Erythroblast (primary cell): Measurements from ENCODE around the gene SP1.
"Not testable (repeated sequence)": the region's sequence is repeated elsewhere in the genome, so short reads cannot be mapped to it uniquely, and the experiment has no call there.

ENCODE experiments used
- DNase-seq, 2 experiments: peaks; one replicate each; lab custom pipeline; 2025; lab: John Stamatoyannopoulos, UW
- GATA1 ChIP-seq: IDR thresholded peaks from 2 replicates; pipeline ENCODE4 v1.6.1; 2011; ENCODE audit warnings: low read depth, mild to moderate bottlenecking, control low read depth, low read length, moderate library complexity
- POLR2A ChIP-seq: IDR thresholded peaks from 2 replicates; pipeline ENCODE4 v1.6.1; 2011; ENCODE audit warnings: mild to moderate bottlenecking, low read length

Gene SP1

GRCh38 chr12:53413485-53414204, 33.7 kb downstream of the SP1 start:
- no peak for DNase-seq
- TF ChIP-seq POLR2A (no peak), GATA1 (no peak)

- no peak for DNase-seq
- TF ChIP-seq GATA1 = no peak
- TF ChIP-seq POLR2A = no peak
Measured at GRCh38 chr12:53414756-53415417, 34.9 kb downstream of the SP1 start.

DNA sequence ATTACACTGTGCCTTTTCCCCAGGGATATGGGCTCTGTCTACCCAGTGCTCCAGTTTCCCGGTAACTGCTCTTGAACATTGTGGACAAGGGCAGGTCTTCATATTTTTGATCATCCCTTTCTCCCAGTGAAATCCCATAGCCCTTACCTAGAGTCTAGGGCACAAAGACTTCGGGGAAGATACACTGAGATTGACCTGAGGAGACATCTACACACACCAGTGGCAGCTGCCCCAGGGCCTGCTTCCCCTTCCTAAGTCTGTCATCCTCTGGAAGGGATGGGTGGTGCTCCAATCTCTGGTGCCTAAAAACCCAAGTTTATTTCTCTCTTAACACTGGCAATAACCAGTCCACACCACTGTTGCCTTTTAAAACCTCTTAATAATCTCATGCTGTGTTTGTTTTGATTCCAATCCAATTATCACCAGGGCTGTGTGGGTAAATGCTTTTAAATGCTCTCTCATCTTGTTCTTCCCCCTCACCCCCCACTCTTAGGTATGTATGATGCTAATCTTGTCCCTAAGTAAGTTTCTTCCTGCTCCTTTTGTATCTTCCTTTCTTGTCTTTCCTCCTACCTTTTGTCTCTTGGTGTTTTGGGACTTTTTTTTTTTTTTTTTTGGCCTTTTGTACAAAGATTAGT, 35.9 kb downstream of the SP1 start:
- not testable (repeated sequence) for DNase-seq

DNA sequence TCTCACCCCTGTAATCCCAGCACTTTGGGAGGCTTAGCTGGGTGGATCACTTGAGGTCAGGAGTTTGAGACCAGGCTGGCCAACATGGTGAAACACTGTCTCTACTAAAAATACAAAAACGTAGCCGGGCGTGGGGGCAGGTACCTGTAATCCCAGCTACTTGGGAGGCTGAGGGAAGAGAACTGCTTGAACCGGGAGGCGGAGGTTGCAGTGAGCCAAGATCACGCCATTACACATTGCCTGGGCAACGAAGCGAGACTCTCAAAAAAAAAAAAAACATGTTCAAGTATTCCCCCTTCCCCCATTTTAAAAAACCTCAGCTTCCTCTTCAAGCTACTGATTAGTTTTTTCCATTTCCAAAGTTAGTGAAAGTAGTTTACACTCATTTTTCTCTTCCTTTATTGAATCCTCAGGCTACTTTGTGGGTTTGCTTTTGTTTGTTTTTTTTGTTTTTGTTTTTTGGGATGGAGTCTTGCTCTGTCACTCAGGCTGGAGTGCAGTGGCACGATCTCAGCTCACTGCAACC, 37.4 kb downstream of the SP1 start:
- not testable (repeated sequence) for DNase-seq

DNA sequence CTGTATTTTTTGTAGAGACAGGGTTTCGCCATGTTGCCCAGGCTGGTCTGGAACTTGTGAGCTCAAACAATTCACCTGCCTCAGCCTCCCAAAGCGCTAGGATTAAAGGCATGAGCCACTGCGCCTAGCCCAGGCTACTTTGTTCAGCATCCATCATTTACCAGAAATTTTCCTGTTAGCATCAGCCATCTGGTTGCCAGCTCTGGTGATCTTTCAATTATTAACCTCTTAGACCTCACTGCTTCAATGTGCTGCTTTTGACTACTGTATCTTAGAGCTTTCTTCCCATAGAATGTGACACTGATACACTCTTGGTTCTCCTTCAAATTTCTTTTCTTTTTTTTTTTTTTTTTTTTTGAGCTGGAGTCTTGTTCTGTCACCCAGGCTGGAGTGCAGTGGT, 38.2 kb downstream of the SP1 start:
- DNase-seq = no peak
- TF ChIP-seq POLR2A = no peak
- no peak for TF ChIP-seq GATA1

DNA sequence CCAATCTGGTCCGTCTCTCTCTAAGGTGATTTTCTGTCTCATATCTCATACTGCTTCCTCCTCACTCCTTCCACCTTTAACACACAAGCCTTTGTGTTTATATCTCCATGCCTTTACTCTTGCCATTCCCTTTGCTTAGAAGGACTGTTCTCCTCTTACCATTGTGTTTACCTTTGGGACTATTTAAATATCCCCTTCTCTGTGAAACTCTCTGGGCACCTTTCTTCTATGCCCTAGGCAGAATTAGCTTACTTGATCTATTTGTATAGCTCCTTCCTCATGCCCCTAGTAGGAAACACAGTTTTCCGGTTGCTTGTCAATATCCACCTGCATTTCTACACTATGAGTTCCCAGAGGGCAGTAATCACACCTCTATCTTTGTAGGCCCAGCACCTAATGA, 39.8 kb downstream of the SP1 start:
- no peak for DNase-seq
- no peak for TF ChIP-seq GATA1
- TF ChIP-seq POLR2A = no peak

GRCh38 chr12:53422247-53422646, 42.3 kb downstream of the SP1 start:
- not testable (repeated sequence) for DNase-seq

GRCh38 chr12:53423597-53423996, 43.6 kb downstream of the SP1 start, which contains the start of gene AMHR2:
Gene AMHR2, plus strand, starts transcription at chr12:53423855. Its CDS starts 80 bp downstream, at chr12:53423935.
- no peak for TF ChIP-seq GATA1

DNA sequence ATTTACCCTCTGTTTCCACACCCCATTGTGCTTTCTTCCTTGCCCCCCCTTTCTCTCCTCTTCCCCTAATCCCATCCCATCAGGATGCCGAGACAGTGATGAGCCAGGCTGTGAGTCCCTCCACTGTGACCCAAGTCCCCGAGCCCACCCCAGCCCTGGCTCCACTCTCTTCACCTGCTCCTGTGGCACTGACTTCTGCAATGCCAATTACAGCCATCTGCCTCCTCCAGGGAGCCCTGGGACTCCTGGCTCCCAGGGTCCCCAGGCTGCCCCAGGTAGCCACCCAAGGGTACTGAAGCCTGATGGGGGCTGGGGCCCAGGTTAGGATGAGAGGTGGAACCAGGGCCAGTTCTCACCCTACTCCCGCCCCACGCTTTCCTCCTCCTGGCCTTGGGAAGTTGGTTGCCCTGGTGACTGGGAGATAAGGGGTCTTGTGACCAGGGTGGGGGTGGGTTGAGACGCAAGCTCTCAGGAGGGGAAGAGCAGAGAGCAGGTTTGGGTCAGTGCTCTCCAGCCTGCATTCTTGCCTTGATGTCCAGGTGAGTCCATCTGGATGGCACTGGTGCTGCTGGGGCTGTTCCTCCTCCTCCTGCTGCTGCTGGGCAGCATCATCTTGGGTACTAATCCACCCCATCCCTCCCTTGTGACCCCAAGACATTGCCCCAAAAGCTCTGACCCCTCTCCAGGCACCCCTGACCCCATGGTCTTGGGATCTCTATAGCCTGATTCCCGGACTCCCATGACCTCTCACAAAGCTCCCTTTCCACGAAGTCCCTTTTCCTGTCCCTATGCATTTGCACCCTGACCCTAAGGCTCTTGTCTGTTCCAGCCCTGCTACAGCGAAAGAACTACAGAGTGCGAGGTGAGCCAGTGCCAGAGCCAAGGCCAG, 44.9 kb downstream of the SP1 start:
- no peak for TF ChIP-seq GATA1
- TF ChIP-seq POLR2A = peak; percentile 45
- DNase-seq = peak; percentile 84 to 87

More at GRCh38 chr12:53423597-53423996, 43.6 kb downstream of the SP1 start, which contains the start of gene AMHR2:
- no peak for DNase-seq

DNA sequence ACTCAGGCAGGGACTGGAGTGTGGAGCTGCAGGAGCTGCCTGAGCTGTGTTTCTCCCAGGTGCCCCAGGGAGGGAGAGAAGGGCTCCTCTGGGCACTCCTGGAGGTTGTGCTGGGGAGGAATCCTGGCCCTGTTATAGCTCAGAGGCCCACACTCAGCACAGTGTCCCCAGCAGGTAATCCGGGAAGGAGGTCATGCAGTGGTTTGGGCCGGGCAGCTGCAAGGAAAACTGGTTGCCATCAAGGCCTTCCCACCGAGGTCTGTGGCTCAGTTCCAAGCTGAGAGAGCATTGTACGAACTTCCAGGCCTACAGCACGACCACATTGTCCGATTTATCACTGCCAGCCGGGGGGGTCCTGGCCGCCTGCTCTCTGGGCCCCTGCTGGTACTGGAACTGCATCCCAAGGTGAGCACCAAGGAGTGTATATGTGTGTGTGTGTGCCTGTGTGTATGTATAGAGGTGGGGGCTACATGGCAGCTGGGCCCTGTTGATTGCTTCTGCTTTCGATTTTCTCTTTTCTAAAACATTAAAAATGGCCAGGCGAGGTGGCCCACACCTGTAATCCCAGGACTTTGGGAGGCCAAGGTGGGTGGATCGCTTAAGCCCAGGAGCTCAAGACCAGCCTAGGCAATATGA, 45.7 kb downstream of the SP1 start:
- TF ChIP-seq POLR2A = no peak
- TF ChIP-seq GATA1 = no peak

DNA sequence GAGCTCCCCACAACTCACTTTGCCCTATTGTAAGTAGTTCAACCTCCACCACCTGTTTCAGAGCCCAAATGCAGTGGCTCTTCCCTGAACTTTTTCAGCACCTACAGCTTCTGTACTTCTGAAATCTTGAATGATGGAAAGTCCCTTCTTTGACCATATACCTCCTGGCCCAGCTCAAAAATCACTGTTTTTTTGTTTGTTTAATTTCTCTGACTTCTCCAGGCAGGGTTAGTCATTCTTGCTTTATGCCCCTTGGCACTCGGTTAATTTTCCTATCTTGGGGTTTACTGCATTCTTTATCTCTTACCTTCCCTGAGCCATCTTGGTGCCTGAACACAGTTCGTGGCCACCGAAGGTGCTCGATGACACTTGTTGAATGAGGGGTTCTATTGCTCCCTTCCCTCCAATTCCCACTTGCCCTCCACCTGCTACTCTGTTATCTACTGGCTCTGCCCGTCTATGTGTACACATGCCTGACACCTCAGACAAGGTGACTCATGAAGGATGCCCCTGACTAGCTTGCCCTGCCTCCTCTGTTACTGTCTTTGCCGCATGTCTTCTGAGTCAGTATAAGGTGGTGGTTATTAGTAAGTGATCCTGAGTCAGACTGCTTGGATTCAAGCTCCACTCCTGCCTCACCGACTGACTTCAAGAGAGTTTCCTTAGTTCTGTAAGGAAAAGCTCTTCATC, 48.1 kb downstream of the SP1 start:
- peak in 1 of 2 experiments; percentile 51 for DNase-seq
- TF ChIP-seq POLR2A (no peak), GATA1 (no peak)

More for the DNA sequence above, 45.7 kb downstream of the SP1 start:
- DNase-seq = no peak

DNA sequence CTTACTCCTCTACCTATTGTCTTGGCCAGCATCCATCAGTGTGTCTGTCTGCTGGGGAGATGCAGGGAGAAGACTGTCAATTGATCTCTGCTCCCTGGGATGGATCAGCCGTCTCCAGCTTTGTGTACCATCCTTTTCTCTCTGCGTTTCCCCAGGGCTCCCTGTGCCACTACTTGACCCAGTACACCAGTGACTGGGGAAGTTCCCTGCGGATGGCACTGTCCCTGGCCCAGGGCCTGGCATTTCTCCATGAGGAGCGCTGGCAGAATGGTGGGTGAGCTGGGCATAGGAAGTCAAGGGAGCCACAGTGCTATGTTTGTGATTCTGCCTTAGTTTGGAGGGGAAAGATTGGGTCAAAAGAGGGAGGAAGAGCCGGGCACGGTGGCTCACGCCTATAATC, 48.8 kb downstream of the SP1 start:
- TF ChIP-seq POLR2A (no peak), GATA1 (no peak)
- no peak for DNase-seq

DNA sequence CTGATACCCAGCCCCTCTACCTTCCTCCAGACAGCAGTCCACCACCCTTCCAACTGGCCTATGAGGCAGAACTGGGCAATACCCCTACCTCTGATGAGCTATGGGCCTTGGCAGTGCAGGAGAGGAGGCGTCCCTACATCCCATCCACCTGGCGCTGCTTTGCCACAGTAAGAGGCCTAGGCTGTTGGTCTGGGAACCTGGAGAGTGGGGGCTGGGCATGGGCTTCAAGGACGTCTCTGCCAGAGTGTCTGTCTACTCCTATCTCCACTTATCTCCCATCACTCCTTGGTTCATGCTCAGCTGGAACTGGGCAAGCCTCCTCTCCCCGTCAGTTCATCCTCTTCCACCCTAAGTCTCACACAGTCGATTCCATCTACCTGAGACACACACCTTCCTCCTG, 50.1 kb downstream of the SP1 start:
- no peak for DNase-seq

GRCh38 chr12:53431187-53431586, 51.2 kb downstream of the SP1 start:
- no peak for DNase-seq
- TF ChIP-seq GATA1 (no peak), POLR2A (no peak)

More for the DNA sequence above, 50.1 kb downstream of the SP1 start:
- no peak for TF ChIP-seq GATA1
- TF ChIP-seq POLR2A = no peak

GRCh38 chr12:53435326-53435725, 55.4 kb downstream of the SP1 start:
- not testable (repeated sequence) for DNase-seq

DNA sequence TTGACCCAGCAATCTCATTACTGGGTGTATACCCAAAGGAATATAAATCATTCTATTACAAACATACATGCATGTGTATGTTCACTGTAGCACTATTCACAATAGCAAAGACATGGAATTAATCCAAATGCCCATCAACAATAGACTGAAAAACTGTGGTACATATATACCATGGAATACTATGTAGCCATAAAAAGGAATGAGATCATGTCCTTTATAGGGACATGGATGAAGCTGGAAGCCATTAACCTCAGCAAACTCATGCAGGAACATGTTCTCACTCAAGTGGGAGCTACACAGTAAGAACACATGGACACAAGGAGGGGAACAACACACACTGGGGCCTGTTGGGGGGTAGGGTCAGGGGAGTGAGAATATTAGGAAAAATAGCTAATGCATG, 59.6 kb downstream of the SP1 start:
- DNase-seq = not testable (repeated sequence)
